ENCODE measurements around the gene CHMP5.

The CHMP5 gene

DNA sequence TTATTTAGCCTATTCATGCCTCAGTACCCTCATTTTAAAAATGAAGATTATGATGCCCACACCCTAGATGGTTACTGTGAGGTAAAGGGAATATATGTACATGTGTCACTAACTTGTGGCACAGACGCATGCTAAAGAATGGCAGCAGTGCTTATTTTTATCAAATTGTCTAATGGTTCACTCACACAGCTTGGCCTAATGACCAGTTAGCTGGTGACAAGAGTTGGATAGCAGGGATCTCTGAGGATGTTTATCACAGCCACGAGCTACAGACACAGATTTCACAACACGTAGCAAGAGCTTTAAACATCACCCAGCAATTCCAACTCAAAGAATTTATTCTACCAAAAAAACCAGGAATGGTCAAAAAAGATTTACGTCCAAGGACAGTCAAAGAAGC, 7.6 kb upstream of the CHMP5 start:
- no peak overlapping the region for H3K4me3 ChIP-seq (ENCODE audit: control insufficient read depth, low read depth, low read length)
- TF ChIP-seq, protein P1, sequence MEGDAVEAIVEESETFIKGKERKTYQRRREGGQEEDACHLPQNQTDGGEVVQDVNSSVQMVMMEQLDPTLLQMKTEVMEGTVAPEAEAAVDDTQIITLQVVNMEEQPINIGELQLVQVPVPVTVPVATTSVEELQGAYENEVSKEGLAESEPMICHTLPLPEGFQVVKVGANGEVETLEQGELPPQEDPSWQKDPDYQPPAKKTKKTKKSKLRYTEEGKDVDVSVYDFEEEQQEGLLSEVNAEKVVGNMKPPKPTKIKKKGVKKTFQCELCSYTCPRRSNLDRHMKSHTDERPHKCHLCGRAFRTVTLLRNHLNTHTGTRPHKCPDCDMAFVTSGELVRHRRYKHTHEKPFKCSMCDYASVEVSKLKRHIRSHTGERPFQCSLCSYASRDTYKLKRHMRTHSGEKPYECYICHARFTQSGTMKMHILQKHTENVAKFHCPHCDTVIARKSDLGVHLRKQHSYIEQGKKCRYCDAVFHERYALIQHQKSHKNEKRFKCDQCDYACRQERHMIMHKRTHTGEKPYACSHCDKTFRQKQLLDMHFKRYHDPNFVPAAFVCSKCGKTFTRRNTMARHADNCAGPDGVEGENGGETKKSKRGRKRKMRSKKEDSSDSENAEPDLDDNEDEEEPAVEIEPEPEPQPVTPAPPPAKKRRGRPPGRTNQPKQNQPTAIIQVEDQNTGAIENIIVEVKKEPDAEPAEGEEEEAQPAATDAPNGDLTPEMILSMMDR (conservative IDR thresholded peaks at IDR 0.05; ENCODE audit: control insufficient read depth, insufficient read depth, low read depth, low read length): no peak
- DNase-seq (ENCODE audit: low read depth): no peak

DNA sequence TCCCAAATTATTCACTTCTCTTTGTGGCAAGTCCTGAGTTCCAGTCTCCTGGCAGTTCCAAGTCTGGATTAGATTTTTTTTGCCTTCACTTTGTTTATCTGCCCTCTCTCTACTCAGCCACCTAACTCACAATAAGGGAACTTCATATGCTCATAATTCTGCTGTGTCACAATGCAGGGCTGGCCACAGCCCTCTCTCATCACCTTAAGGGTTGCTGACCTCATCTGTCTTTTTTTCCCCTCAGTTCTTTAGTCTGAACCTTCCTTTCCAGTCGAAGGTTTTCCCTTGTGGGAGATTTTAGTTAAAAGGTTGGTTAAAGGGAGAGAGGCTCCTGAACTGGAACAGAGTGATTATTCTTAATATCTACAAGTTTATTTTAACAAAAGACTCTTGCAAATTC, 4.5 kb upstream of the CHMP5 start:
- no peak overlapping the region for H3K4me3 ChIP-seq (ENCODE audit: control insufficient read depth, low read depth, low read length)
- DNase-seq (ENCODE audit: low read depth): no peak
- TF ChIP-seq, protein P1 (conservative IDR thresholded peaks at IDR 0.05; ENCODE audit: control insufficient read depth, insufficient read depth, low read depth, low read length): no peak

DNA sequence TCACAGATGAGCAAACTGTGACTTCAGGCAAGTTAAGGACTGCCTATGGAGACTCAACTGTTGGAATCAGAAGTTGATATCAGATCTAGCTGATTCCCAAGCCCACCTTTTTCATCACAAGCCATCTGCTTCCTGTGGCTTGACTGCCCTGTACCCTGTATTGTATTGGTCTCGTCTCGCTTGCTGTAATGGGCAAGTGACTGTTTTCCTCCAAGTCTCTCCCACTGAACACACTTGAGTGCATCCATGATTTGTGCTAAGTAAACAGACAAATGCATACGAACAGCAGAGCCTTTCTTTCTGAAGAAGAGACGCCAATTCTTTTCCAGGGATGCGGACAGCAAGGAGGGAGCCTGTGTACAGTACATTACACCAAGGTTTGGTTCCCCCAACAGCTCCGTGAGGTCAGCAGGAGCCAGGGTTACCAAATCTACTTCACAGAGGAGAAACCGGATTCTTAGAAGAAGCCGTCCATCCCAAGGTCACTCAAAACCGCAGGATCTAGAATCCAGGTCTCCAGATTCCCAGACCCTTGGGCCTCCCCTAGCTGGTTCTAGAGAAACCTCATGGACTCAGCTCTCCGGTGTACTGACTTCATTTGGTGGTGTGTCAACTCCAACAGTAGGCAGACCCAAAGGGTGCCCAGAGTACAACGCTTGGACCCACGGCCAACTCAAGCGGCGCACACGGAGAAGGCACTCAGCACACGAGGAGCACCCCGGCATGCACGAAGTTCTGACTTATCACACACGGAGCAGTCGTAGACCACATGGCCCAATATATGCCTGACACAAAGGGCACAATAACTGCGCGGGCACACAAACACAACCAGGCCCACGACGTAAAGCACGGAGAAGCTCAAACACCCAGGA, 1.5 kb upstream of the CHMP5 start:
- H3K4me3 ChIP-seq (ENCODE audit: control insufficient read depth, low read depth, low read length): peak overlapping the region; percentile 98
- TF ChIP-seq, protein P1 (conservative IDR thresholded peaks at IDR 0.05; ENCODE audit: control insufficient read depth, insufficient read depth, low read depth, low read length): no peak
- DNase-seq (ENCODE audit: low read depth): peak; percentile 33

DNA sequence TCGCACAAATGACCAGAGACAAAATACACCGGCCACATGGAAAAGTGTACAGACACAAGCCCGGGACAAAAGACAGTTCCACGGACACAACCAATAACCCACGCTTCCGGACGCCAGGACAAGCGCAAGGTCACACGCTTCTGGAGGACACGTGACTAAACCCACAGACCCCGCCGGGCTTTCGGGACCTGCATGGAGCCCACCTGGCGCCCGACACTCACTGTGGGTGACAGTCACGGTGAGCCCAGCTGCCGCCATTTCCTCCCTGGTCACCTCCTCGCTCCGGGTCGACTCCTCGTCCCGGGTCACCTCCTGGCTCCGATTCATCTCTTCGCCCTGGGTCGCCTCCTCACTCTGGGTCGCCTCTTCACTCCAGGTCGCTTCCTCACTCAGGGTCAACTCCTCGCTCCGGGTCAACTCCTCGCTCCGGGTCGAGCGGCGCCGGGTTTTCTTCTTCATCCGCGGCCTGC, 811 bp upstream of the CHMP5 start:
- DNase-seq (ENCODE audit: low read depth): peak; percentile 25
- TF ChIP-seq, protein P1 (conservative IDR thresholded peaks at IDR 0.05; ENCODE audit: control insufficient read depth, insufficient read depth, low read depth, low read length): no peak
- H3K4me3 ChIP-seq (ENCODE audit: control insufficient read depth, low read depth, low read length): peak overlapping the region; percentile 98

DNA sequence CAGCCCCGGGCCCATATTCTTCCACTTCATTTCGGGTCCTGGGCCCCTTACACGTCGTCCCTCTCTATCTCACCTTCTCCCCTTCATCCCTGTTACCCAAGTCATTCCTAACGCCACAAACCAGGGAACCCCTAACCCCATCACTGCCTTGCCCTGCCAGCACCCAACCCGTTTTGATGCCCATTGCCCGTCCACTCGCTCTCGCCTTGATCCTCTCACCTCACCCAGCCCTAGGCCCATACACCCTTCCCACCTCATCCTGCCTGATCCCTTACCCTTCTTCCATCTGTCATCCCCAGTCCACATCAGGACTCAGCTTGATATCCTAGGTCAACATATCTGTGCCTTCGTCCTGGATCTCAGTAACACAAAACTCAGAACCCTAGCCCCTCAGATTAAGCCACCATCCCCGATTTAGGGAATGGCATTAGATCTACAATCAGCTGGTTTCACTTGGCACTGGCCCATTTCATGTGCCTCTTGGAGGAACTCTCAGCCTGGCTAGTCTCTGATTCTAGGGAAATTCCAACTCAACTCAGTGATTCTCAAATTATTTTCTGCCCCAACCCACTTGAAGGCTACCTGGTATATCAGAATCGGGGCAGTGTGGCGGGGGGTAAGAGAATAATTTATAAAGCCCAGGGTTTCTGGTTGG, 489 bp downstream of the CHMP5 start:
- TF ChIP-seq, protein P1 (conservative IDR thresholded peaks at IDR 0.05; ENCODE audit: control insufficient read depth, insufficient read depth, low read depth, low read length): no peak
- H3K4me3 ChIP-seq (ENCODE audit: control insufficient read depth, low read depth, low read length): peak overlapping the region; percentile 77
- no peak for DNase-seq (ENCODE audit: low read depth)

DNA sequence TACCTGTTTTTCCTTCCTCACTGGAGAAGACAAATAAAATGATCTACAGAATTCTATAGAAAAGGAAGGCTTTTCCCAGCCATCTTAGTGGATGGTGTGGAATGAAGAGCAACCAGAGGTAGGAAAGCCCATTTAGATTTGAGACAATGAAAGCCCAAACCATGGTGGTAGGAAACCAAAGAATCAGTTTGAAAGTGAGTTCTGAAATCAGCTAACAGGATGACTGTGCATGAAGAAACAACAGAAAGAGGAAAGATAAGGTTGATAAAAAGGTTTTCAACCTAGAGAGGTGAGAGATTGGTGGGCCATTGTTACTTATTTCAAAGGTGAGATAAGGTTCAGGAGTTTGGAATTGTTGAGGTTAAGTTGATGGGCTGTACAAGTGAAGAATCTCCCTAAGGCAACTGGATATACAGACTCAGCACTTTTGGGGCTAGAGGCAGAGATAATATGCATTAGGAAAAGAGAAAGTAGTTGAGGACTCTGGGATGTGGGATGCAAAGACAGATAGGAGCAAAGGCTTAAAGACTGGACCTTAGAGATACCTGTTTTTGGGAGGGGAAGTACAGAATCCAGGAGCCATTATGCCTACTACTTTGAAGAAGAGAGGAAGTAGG, 2.4 kb downstream of the CHMP5 start:
- H3K4me3 ChIP-seq (ENCODE audit: control insufficient read depth, low read depth, low read length): no peak overlapping the region
- TF ChIP-seq, protein P1 (conservative IDR thresholded peaks at IDR 0.05; ENCODE audit: control insufficient read depth, insufficient read depth, low read depth, low read length): no peak
- no peak for DNase-seq (ENCODE audit: low read depth)
